Stimulated activated CD4-positive, alpha-beta T cell treated with anti-CD3 and anti-CD28 coated beads, TNF-alpha, amount 100 ng/mL, for 4 hours (primary cell): ENCODE measurements around the gene HK1.

ENCODE experiments used
- DNase-seq, 3 experiments: peaks; one replicate each; pipeline ENCODE4 v3.0.0-alpha.2; 2020; ENCODE audit warnings: low read depth in 3 of 3

The HK1 gene

GRCh38 chr10:69345890-69346474, 67.7 kb downstream of the HK1 start:
- DNase-seq = no peak

DNA sequence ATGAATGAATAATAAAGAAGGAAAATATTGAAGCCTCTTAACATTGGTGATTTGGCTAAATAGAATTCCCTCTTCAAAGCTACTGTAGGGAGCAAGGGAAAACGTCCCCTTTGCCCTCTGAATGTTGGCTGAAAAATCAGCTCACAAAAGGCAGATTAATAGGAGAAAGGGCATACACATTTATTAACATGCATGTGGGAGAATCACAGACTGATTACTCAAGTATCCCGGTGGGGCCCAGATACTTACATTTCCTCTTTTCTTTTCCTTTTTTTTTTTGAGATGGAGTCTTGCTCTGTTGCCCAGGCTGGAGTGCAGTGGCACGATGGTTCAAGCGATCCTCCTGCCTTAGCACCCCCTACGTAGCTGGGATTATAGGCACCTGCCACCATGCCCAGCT, 68.5 kb downstream of the HK1 start:
- DNase-seq = no peak

GRCh38 chr10:69348816-69349541, 70.7 kb downstream of the HK1 start:
- no peak for DNase-seq

DNA sequence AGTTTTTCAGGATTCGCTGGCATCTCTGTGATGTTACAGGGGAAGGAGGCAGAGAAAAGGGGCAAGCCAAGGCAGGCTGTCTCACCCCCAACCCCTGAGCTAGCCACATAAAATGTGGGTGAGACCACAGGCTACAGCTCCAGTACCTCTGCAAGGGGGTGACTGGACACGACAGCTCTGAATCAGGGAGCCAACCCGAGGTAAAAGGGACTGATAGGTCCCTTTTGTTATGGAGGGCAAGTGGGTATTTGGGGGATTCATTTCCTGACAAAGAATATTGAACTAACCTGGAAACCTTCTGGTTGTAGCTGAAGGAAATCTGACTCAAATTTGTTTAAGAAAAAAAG, 71.2 kb downstream of the HK1 start:
- DNase-seq = no peak

- no peak for DNase-seq
Measured at GRCh38 chr10:69351589-69351988, 73.3 kb downstream of the HK1 start.

GRCh38 chr10:69352569-69353264, 74.4 kb downstream of the HK1 start:
- DNase-seq = no peak

- no peak for DNase-seq
Measured at GRCh38 chr10:69353977-69354635, 75.8 kb downstream of the HK1 start.

GRCh38 chr10:69356187-69356586, 77.9 kb downstream of the HK1 start:
- DNase-seq = no peak

DNA sequence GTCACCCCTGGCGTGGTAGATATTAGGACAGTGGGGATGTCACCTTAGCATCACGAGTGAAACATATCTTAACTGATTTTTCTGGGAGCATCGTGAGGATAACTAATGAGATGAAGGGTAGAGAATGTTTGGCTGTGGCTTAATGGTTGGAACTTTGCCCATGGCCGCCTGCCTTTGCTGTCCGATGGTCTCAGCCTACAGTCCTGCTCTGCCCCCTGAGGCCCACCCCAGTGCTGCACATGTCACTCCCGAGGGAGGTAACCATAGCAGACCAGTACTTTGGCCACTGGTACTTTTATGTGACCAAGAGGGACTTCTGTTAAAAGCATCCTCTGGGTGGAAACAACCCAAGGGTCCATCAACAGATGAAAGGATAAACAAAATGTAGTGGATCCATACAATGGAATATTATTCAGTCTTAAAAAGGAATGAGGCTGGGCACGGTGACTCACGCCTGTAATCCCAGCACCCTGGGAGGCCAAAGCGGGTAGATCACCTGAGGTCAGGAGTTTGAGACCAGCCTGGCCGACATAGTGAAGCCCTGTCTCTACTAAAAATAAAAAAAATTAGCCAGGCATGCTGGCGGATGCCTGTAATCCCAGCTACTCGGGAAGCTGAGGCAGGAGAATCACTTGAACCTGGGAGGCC, 80.0 kb downstream of the HK1 start:
- no peak for DNase-seq

GRCh38 chr10:69359148-69359547, 80.9 kb downstream of the HK1 start:
- no peak for DNase-seq

DNA sequence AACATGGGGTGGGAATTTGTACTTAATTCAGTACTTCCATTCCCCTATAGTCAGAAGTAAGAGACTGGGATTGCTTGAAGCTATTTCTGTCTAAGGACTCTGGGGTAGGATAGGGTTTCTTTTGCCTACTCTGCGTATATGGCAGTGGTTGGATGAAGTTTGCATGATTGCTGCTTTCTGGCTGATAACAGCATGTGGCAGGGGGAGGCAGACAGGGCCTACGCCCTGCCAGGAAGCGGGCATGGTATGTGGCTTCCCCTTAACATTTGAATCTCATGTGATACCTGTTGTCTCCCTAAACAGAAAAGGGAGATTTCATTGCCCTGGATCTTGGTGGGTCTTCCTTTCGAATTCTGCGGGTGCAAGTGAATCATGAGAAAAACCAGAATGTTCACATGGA, 81.3 kb downstream of the HK1 start:
- no peak for DNase-seq

GRCh38 chr10:69360485-69361302, 82.4 kb downstream of the HK1 start:
- no peak for DNase-seq

- no peak for DNase-seq
Measured at GRCh38 chr10:69361303-69361614, 83.0 kb downstream of the HK1 start.

DNA sequence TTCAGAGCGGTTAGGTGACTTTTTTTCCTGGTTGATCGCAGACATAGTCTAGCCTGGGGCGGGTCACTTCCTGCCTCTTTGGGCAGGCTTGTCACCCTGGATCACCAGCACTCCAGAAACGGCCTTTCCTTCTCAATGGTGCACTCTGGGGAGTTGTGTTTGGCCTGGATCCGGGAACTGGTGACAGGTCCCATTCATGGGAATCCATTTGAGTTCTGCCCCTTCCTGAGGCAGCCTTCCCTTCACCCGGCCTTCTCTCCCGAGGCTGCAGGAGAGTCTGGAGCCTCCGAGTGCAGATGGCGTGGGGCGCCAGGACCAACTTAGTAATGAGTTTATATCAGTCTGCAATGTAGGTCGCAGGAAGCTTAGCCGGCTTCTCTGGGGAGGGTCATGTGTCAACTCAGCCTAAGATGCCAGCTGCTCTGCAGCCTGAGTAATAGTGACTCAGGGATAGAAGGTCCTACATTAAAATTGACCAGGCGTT, 84.2 kb downstream of the HK1 start:
- no peak for DNase-seq

- DNase-seq = no peak
Measured at GRCh38 chr10:69363666-69364065, 85.4 kb downstream of the HK1 start.

- DNase-seq = no peak
Measured at GRCh38 chr10:69364232-69364940, 86.1 kb downstream of the HK1 start.

DNA sequence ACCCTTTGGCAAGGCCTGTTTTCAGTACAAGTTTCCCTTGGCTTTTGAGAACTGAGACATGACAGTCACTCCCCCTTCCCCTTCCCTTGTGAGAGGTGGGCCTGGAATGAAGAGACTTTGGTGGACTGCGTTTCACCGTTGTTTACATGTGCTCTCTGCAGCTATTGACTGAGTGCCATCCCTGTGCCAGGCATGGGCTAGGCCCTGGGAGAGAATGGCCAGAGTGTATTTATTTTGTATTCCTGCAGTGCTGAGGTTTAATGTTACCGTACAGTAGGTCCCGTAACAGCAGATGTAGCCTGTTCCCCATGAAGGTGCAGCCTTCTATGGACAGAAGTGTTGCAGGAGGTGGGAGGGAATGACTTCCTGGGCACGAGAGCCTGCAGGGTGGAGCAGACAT, 88.4 kb downstream of the HK1 start:
- DNase-seq = no peak

DNA sequence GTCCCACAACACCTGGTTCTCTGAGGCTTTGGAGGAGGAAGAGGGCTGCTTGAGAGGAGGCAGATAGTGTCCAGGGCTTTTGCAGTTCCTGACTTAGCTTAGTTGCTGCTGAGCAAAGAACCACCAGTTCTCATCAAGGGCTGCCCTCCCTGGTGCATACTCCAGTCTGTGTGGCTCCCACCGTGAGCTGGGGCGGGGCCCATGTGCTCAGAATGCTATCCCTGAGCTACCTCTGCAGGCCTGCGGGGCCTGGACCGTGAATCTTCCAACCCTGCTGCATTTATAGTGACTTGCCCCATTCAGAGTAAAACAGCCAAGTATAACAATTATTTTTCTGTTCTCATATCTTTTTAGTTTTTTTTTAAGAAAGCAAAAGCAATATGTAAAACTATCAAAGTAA, 89.2 kb downstream of the HK1 start:
- DNase-seq = no peak

DNA sequence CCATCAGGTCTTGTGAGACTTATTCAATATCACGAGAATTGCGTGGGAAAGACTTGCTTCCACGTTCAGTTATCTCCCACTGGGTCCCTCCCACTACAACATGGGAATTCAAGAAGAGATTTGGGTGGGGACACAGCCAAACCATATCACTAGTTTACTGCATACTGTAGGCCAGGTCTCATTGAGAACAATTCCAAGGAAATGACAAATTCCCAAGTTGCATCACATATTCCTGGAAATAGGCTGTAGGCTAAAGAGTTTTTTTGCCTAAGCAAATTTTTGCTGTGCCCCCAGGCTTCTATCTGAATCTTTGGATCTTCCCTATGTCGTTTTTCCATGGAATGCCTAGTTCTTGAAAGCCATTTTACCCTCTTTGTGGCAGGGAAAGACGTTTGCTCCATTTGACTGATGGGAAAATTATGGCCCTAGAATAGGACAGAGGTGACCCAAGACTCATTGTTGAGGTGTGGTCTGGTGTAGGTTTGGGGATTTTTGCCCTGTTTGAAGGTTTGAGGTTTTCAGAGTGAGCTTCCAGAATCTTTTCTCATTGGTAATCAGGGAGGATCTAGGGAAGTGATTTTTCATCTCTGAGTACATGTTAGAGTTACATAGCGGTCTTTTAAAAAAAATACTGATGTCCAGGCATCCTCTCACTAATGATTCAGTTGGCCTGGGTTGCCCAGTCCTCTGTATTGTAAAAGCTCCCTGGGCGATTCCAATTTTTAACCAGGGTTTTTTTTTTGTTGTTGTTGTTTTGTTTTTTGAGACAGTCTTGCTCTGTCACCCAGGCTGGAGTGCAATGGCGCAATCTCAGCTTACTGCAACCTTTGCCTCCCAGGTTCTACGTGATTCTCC, 94.1 kb downstream of the HK1 start:
- no peak for DNase-seq

GRCh38 chr10:69374242-69374641, 95.9 kb downstream of the HK1 start:
- DNase-seq = no peak
